SK-N-SH treated with all-trans-retinoic acid at 6 μM for 48 hours (cell line): ENCODE data around the gene PARS2.

ENCODE experiments used
- ARNTL ChIP-seq: fragments of 450-650 bp; formaldehyde crosslinking; IDR thresholded peaks from 2 replicates; pipeline ENCODE4 v1.5.0; 2020; ENCODE audit warnings: low read depth, mild to moderate bottlenecking, moderate library complexity, borderline replicate concordance
- CREB5 ChIP-seq: fragments of 250-450 bp; sonication (Bioruptor Pico); IDR thresholded peaks from 2 replicates; pipeline ENCODE4 v1.5.1; 2020; ENCODE audit warnings: low read depth, mild to moderate bottlenecking, moderate library complexity
- CSRNP3 ChIP-seq: fragments of 250-450 bp; sonication (Bioruptor Pico); IDR thresholded peaks from 2 replicates; pipeline ENCODE4 v1.5.1; 2021; ENCODE audit warnings: mild to moderate bottlenecking, moderate library complexity
- GLIS3 ChIP-seq: fragments of 250-450 bp; sonication (Bioruptor Pico); IDR thresholded peaks from 2 replicates; pipeline ENCODE4 v1.5.0; 2020; ENCODE audit warnings: mild to moderate bottlenecking, moderate library complexity
- OSR1 ChIP-seq: fragments of 250-450 bp; sonication (Bioruptor Pico); IDR thresholded peaks from 2 replicates; pipeline ENCODE4 v1.8.0; 2022; ENCODE audit warnings: moderate library complexity, mild to moderate bottlenecking, inconsistent platforms
- PATZ1 ChIP-seq: fragments of 250-450 bp; sonication (Bioruptor Pico); IDR thresholded peaks from 2 replicates; pipeline ENCODE4 v1.8.0; 2020; ENCODE audit warnings: mild to moderate bottlenecking, moderate library complexity, borderline replicate concordance
- POU6F1 ChIP-seq: fragments of 250-450 bp; sonication (Bioruptor Pico); IDR thresholded peaks from 2 replicates; pipeline ENCODE4 v1.8.0; 2021; ENCODE audit warnings: low read depth, mild to moderate bottlenecking, moderate library complexity, borderline replicate concordance
- PPARA ChIP-seq: fragments of 250-450 bp; sonication (Bioruptor Pico); IDR thresholded peaks from 2 replicates; pipeline ENCODE4 v1.5.0; 2020; ENCODE audit warnings: mild to moderate bottlenecking, borderline replicate concordance
- TOX ChIP-seq: fragments of 250-450 bp; sonication (Bioruptor Pico); IDR thresholded peaks from 2 replicates; pipeline ENCODE4 v1.8.0; 2021; ENCODE audit warnings: mild to moderate bottlenecking, moderate library complexity, borderline replicate concordance
- TSHZ2 ChIP-seq: fragments of 250-450 bp; sonication (Bioruptor Pico); IDR thresholded peaks from 2 replicates; pipeline ENCODE4 v1.5.0; 2020; ENCODE audit warnings: mild to moderate bottlenecking, moderate library complexity
- ZFP3 ChIP-seq: fragments of 250-450 bp; sonication (Bioruptor Pico); IDR thresholded peaks from 2 replicates; pipeline ENCODE4 v1.5.0; 2020; ENCODE audit warnings: mild to moderate bottlenecking, moderate library complexity
- ZFP30 ChIP-seq: fragments of 450-650 bp; formaldehyde crosslinking; IDR thresholded peaks from 2 replicates; pipeline ENCODE4 v1.5.0; 2022; ENCODE audit warnings: mild to moderate bottlenecking, moderate library complexity
- ZNF70 ChIP-seq: fragments of 450-650 bp; formaldehyde crosslinking; IDR thresholded peaks from 2 replicates; pipeline ENCODE4 v1.5.0; 2020; ENCODE audit warnings: mild to moderate bottlenecking, moderate library complexity
- ZNF8 ChIP-seq: fragments of 450-650 bp; formaldehyde crosslinking; IDR thresholded peaks from 2 replicates; pipeline ENCODE4 v1.5.0; 2020; ENCODE audit warnings: mild to moderate bottlenecking, moderate library complexity

GRCh38 chr1:54716299-54717047 is 47.9 kb downstream of the PARS2 start:
- TF ChIP-seq GLIS3 (CRISPR knock-in tag) (no peak), CSRNP3 (CRISPR knock-in tag) (no peak), OSR1 (no peak), TSHZ2 (no peak), ARNTL (no peak), PPARA (no peak), ZNF8 (no peak), ZFP30 (CRISPR knock-in tag) (no peak), PATZ1 (no peak), POU6F1 (CRISPR knock-in tag) (no peak), ZFP3 (CRISPR knock-in tag) (no peak), TOX (CRISPR knock-in tag) (no peak), CREB5 (CRISPR knock-in tag) (0 out of 2 replicates have a peak, but pooled peaks have one; percentile 38), ZNF70 (CRISPR knock-in tag) (no peak)
